SU-DHL-6 (cell line): Measurements from ENCODE around the gene REEP5.

Experiments
- CTCF ChIP-seq: fragments of 200-600 bp; sonication (generic); IDR thresholded peaks from one replicate; pipeline ENCODE4 v1.5.1; 2017; ENCODE audit warnings: antibody characterized with exemption, mild to moderate bottlenecking, low read length, moderate library complexity; ENCODE audit not compliant: insufficient read depth, poor library complexity, severe bottlenecking
- EZH2phosphoT487 ChIP-seq: fragments of 200-600 bp; sonication (generic), shearing (Covaris generic); conservative IDR thresholded peaks from 2 replicates; pipeline ENCODE4 v1.6.1; 2018; ENCODE audit warnings: mild to moderate bottlenecking, antibody characterized with exemption, low read length, moderate library complexity, mixed read lengths

- TF ChIP-seq CTCF: no peak
- no peak for TF ChIP-seq EZH2phosphoT487
These were observed 35.2 kb upstream of the REEP5 start for GRCh38 chr5:112957036-112957808.
